Calu3 (cell line): ENCODE data around the gene MTCL3.
A peak's percentile ranks its signal among the peaks of the same experiment; 100 is the strongest.

Source experiments
- BruUV-seq: library from RNA; stranded (reverse); fragments of 400-500 nt; replicated peaks from 2 replicates; lab custom pipeline; 2021; lab: Mats Ljungman, UMichigan
- CTCF ChIA-PET: fragments of 300-600 bp; sonication (Branson Sonifier 250); formaldehyde crosslinking; loops from one replicate; lab custom pipeline; 2022; ENCODE audit warnings: antibody characterized with exemption; lab: Charles Lee
- DNase-seq: peaks from one replicate; pipeline ENCODE4 v3.0.0; 2022
- H3K27ac Mint-ChIP-seq: one replicate; pipeline ENCODE4 v1.8.0; 2022; ENCODE audit warnings: mixed read lengths; ENCODE audit not compliant: unreplicated experiment
- H3K27me3 Mint-ChIP-seq: one replicate; pipeline ENCODE4 v1.8.0; 2022; ENCODE audit warnings: mixed read lengths; ENCODE audit not compliant: unreplicated experiment
- H3K36me3 Mint-ChIP-seq: one replicate; pipeline ENCODE4 v1.8.0; 2022; ENCODE audit warnings: mild to moderate bottlenecking, moderate library complexity, mixed read lengths; ENCODE audit not compliant: insufficient read depth, unreplicated experiment
- H3K4me1 Mint-ChIP-seq: one replicate; pipeline ENCODE4 v1.8.0; 2022; ENCODE audit warnings: mild to moderate bottlenecking, low read depth, mixed read lengths; ENCODE audit not compliant: unreplicated experiment
- H3K4me3 Mint-ChIP-seq: one replicate; pipeline ENCODE4 v1.8.0; 2022; ENCODE audit warnings: mild to moderate bottlenecking, low read depth, moderate library complexity, mixed read lengths; ENCODE audit not compliant: unreplicated experiment
- H3K9me3 Mint-ChIP-seq: one replicate; pipeline ENCODE4 v1.8.0; 2022; ENCODE audit warnings: low read depth, mixed read lengths; ENCODE audit not compliant: unreplicated experiment
- intact Hi-C: fragments of 100-400 bp; cut with micrococcal nuclease; formaldehyde crosslinking; loops from one replicate; pipeline ENCODE4 v1.10.0; 2022; ENCODE audit not compliant: unreplicated experiment
- TF ChIP-seq, protein P1 (sequence below): fragments of 200-600 bp; IDR thresholded peaks from one replicate; pipeline ENCODE4 v1.8.0; 2022; ENCODE audit warnings: antibody characterized with exemption; ENCODE audit not compliant: unreplicated experiment

Gene MTCL3

GRCh38 chr6:127464881-127465459 is 54.2 kb downstream of the MTCL3 start:
- Mint-ChIP-seq H3K27me3 (no peaks in the 10 kb centered on the region), H3K27ac (no peak overlapping the region), H3K36me3 (no peaks in the 10 kb centered on the region), H3K9me3 (no peaks in the 10 kb centered on the region), H3K4me1 (no peaks in the 10 kb centered on the region), H3K4me3 (no peak overlapping the region)
- DNase-seq: peak; percentile 71
- no TSS peak for BruUV-seq
- intact Hi-C loops: loop anchor here (1.0 to 2.0 kb wide), 2 partner anchors 74 to 162 kb away; no protein-coding TSS in a partner anchor
- TF ChIP-seq, protein P1, sequence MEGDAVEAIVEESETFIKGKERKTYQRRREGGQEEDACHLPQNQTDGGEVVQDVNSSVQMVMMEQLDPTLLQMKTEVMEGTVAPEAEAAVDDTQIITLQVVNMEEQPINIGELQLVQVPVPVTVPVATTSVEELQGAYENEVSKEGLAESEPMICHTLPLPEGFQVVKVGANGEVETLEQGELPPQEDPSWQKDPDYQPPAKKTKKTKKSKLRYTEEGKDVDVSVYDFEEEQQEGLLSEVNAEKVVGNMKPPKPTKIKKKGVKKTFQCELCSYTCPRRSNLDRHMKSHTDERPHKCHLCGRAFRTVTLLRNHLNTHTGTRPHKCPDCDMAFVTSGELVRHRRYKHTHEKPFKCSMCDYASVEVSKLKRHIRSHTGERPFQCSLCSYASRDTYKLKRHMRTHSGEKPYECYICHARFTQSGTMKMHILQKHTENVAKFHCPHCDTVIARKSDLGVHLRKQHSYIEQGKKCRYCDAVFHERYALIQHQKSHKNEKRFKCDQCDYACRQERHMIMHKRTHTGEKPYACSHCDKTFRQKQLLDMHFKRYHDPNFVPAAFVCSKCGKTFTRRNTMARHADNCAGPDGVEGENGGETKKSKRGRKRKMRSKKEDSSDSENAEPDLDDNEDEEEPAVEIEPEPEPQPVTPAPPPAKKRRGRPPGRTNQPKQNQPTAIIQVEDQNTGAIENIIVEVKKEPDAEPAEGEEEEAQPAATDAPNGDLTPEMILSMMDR: peak; percentile 65
- CTCF ChIA-PET: interaction anchor here (0.6 to 1.5 kb wide), 2 partner anchors 74 to 170 kb away, joined by 5 to 7 read pairs; no protein-coding TSS in a partner anchor

- Mint-ChIP-seq H3K9me3 (no peaks in the 10 kb centered on the region), H3K4me1 (no peaks in the 10 kb centered on the region), H3K36me3 (no peaks in the 10 kb centered on the region), H3K27me3 (no peaks in the 10 kb centered on the region), H3K27ac (no peak overlapping the region), H3K4me3 (no peak overlapping the region)
- CTCF ChIA-PET: interaction anchor here (0.6 to 2.4 kb wide), 3 partner anchors 75 to 170 kb away, joined by 5 to 9 read pairs (median 7); no protein-coding TSS in a partner anchor
- TF ChIP-seq, protein P1: no peak
- intact Hi-C loops: loop anchor here (2.0 kb wide), 1 partner anchor 162 kb away; no protein-coding TSS in a partner anchor
- BruUV-seq: no TSS peak
- no peak for DNase-seq
Measured at GRCh38 chr6:127464161-127464880, 54.8 kb downstream of the MTCL3 start.

DNA sequence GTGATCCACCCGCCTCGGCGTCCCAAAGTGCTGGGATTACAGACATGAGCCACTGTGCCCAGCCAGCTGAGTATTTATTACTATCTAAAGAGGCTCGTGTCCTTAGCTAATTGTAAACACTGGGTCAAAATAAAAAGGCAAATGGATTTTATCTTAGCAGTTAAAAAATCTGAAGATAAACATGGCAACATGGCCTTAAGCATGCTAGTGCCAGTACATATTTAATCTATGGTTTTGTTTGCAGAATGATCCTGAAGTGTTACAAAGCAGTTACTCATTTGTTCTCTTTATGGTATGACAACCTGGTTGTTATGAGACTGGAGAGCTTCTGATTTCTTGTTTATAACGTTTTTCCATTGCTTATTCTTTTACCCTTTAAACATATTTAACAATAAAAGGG is 56.1 kb downstream of the MTCL3 start:
- H3K9me3 Mint-ChIP-seq: no peaks in the 10 kb centered on the region
- H3K4me3 Mint-ChIP-seq: no peak overlapping the region
- no peaks in the 10 kb centered on the region for H3K4me1 Mint-ChIP-seq
- CTCF ChIA-PET: interaction anchor here (2.4 kb wide), 1 partner anchor 76 kb away, joined by 9 read pairs; no protein-coding TSS in a partner anchor
- H3K27me3 Mint-ChIP-seq: no peaks in the 10 kb centered on the region
- intact Hi-C loops: no loop called here
- H3K27ac Mint-ChIP-seq: no peak overlapping the region
- DNase-seq: no peak
- no peaks in the 10 kb centered on the region for H3K36me3 Mint-ChIP-seq
- TF ChIP-seq, protein P1: no peak
- BruUV-seq: no TSS peak

DNA sequence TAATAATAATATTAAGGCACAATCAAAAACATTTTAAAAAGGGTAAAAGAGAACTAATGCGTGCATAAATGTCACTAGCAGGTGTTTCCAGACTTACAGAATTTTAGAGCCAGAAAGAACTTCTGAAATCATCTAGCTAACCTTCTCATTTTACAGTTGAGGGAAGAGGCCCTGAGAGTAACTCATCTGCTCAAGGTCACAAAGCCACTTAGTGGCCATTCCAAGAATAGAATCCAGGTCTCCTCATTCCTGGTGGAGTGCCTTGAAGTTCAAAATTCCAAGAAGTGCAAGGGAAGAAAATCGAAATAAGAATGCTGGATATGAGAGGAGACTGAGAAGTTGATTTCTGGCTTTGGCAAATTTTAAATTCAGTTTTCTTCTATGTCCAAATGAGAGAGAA is 56.8 kb downstream of the MTCL3 start:
- DNase-seq: no peak
- TF ChIP-seq, protein P1: no peak

More for the DNA sequence above, 56.8 kb downstream of the MTCL3 start:
- Mint-ChIP-seq H3K27ac (no peak overlapping the region), H3K4me3 (no peak overlapping the region), H3K27me3 (no peaks in the 10 kb centered on the region), H3K36me3 (no peaks in the 10 kb centered on the region), H3K9me3 (no peaks in the 10 kb centered on the region), H3K4me1 (no peaks in the 10 kb centered on the region)
- CTCF ChIA-PET: interaction anchor here (2.4 kb wide), 1 partner anchor 77 kb away, joined by 9 read pairs; no protein-coding TSS in a partner anchor
- intact Hi-C loops: no loop called here
- no TSS peak for BruUV-seq
